ENCODE data around the gene CTBP2.

DNA sequence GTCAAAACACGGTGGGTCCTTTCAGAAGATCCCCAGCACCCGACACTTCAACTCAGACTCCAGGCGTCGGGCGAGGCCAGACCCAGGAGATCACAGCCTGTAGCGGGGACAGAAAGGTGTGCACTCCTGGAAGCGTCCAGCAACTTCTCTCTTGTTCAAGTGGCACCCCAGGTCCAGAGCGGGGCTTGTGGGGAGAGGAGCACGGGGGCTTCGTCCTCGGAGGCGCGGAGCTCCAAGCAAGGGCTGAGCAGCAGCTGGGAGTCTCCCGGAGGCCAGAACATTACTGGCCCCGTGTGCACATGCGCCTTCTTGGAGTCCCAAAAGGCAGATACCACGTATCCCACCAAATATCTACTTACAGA, 163.5 kb downstream of the CTBP2 start:
- TF ChIP-seq, protein P1, sequence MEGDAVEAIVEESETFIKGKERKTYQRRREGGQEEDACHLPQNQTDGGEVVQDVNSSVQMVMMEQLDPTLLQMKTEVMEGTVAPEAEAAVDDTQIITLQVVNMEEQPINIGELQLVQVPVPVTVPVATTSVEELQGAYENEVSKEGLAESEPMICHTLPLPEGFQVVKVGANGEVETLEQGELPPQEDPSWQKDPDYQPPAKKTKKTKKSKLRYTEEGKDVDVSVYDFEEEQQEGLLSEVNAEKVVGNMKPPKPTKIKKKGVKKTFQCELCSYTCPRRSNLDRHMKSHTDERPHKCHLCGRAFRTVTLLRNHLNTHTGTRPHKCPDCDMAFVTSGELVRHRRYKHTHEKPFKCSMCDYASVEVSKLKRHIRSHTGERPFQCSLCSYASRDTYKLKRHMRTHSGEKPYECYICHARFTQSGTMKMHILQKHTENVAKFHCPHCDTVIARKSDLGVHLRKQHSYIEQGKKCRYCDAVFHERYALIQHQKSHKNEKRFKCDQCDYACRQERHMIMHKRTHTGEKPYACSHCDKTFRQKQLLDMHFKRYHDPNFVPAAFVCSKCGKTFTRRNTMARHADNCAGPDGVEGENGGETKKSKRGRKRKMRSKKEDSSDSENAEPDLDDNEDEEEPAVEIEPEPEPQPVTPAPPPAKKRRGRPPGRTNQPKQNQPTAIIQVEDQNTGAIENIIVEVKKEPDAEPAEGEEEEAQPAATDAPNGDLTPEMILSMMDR (CRISPR knock-in tag; IDR thresholded peaks at IDR 0.05), result no peak
- TF ChIP-seq ZNF180 (CRISPR knock-in tag; IDR thresholded peaks at IDR 0.05; ENCODE audit: borderline replicate concordance, low read depth) (no peak), ZSCAN5A (CRISPR knock-in tag; IDR thresholded peaks at IDR 0.05; ENCODE audit: borderline replicate concordance) (no peak), ZNF615 (CRISPR knock-in tag; IDR thresholded peaks at IDR 0.05; ENCODE audit: borderline replicate concordance) (no peak), MTA3 (CRISPR knock-in tag; IDR thresholded peaks at IDR 0.05) (no peak), ZNF138 (CRISPR knock-in tag; IDR thresholded peaks at IDR 0.05; ENCODE audit: low read depth) (no peak), HCFC1 (IDR thresholded peaks at IDR 0.05; ENCODE audit: low read depth, low read length) (no peak), ZNF552 (CRISPR knock-in tag; IDR thresholded peaks at IDR 0.05; ENCODE audit: borderline replicate concordance) (no peak), ZFY (CRISPR knock-in tag; IDR thresholded peaks at IDR 0.05) (no peak), RFX5 (IDR thresholded peaks at IDR 0.05; ENCODE audit: low read depth, low read length) (no peak), ZNF577 (CRISPR knock-in tag; IDR thresholded peaks at IDR 0.05; ENCODE audit: borderline replicate concordance, low read depth) (no peak), MEIS1 (CRISPR knock-in tag; IDR thresholded peaks at IDR 0.05; ENCODE audit: borderline replicate concordance) (no peak), SRF (IDR thresholded peaks at IDR 0.05; ENCODE audit: low read depth, low read length) (no peak), EZH2 (conservative IDR thresholded peaks at IDR 0.05; ENCODE audit: low read depth, low read length) (no peak)

Data from HepG2 (cell line).